GM21515 (cell line): ENCODE data around the gene FUNDC2.
A peak's percentile ranks its signal among the peaks of the same experiment; 100 is the strongest.

Experiments
- ATAC-seq: cut with Tn5 transposase; IDR thresholded peaks from one replicate; pipeline ENCODE4 v1.9.1; 2021; ENCODE audit not compliant: unreplicated experiment

The FUNDC2 gene

DNA sequence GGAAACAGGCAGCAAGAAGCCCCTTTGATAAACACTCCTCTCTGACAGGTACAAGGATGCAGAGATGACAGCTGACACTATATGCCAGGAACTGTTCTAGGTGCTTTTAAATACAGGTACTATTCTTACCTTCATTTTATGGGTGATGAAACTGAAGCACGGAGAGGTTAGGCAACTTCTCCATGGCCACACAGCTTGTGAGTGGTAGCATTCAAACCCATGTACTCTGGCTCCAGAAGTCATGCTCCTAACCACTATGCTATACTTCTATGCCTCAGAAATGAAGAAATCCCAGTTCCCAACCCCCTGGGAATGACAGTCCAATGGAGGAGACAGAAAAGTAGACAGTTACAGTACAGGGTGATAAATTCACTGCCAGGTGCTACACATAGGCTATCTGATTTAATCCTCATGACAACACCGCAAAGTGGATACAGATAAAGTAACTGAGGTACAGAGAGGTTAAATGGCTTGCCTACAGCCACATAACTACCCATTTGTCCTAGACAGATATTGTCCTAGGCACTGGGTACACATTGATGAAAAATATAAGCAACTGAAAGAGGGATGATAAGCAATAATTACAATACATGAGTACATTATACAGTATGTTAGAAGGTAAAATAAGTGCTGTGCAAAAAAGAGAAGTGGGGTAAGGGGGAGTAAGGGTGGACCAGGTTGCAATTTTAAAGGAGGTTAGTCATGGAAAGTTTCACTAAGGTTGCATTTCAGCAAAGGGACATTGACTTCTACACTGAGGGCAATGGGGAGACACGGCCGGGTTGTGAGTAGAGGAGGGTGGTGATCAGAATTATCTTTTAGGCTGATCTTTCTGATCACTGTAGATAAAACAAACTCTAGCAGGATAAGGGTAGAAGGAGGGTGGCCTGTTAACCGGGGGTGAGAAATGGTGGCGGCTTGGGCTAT lies 2.5 kb upstream of the FUNDC2 start:
- ATAC-seq: no peak

DNA sequence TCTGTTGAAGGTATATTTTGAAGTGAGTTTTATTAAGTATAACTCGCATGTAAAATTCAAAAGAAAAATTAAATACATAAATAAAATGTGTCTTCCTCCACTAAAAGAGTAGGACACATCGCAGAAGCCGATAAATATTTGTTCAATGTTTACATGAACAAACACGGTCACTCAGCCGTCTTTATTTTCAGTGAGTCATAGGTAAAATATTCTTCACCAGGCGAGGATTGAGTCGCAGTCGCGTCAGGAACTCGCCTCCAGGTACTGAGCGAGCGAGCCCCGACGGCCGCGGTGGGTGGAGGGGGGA lies 271 bp upstream of the FUNDC2 start:
- ATAC-seq: no peak

DNA sequence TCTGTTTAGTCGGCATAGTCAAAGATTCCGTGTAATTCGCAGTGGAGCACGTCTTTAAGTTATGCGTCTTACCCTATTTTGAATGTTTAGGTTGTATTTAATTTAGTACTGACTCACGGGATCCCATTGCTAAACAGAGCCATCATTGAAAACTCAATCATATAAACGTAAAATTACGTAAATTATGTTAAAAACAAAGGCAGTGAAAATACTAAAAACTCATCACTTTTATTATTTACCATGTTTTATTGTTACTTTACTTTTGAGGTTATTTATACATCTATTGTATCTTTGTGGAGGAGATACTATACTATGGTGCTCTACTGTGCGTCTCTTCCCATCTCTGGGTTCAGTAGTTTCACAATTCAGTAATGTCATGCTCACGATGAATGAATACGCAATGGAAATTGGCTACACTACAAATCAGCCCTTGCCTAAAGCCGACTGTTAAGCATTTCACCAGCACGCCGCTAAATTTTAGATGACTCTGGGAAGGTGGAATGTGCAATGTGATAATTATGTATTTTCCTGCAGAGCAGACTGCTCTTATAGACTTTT lies 944 bp downstream of the FUNDC2 start:
- no peak for ATAC-seq

DNA sequence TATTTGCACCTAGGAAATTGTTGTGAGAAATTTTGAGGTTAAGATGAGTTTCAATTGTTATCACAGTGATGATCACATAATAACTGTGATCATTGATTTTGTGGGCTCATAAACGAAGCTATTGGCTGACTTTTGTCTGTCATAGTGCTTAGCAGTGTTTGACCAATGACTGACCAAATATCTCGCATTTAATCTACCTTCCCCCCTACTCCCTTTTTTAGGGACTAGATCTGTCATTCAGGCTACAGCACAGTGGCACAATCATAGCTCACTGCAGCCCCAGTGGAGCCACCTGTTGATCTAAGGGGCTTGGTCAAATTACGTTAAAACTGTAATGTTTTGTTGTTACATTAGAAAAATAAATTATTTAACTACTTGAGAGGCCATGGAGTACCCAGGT lies 1.5 kb downstream of the FUNDC2 start:
- no peak for ATAC-seq

DNA sequence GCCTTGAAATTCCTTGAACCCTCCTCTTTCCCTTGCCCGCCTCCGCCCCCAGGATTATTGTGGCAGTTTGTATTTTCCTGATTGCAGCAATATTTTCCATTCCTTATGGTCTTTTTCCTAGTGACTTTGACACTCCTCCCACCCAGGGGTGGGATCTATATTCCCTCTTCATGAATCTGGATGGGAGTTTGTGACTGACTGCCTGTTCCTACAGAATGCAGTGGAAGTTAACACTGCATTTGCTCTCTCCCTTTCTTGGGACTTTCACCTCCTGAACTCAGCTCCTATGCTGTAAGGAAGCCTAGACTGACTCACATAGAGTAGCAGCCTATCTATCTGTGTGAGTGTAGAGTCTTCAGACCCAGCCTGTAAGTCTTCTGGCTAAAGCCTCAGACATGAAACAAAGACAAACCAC lies 2.2 kb downstream of the FUNDC2 start:
- ATAC-seq: no peak

DNA sequence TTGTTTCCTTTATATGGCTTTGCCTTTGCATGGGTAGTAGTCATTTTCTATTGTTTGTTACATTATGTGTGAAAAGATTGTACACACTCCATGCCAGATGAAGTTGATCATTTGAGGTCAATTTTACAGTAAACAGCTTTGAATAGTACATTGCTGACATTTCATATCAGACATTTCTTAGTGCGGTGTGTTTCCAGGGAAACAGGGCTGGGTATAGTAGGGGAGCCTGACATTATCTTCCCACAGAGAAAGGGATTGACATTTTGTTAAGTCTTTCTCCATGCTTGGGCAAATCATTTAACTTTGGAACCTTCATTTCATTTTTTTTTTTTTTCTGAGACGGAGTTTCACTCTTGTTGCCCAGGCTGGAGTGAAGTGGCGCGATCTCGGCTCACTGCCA lies 5.0 kb downstream of the FUNDC2 start:
- no peak for ATAC-seq

DNA sequence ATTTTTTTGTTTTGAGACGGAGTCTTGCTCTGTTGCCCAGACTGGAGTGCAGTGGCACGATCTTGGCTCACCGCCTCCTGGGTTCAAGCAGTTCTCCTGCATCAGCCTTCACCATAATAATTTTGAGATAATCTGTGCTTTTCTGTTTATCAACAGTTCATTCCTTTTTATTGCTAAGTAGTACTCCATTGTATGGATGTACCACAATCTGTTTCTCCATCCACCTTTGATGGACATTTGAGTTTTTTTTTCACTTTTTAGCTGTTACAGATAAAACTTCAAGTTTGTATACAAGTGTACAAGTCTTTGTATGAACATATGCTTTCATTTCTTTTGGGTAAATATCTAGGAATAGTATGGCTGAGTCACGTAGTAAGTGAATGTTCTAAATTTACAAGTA lies 9.0 kb downstream of the FUNDC2 start:
- no peak for ATAC-seq

DNA sequence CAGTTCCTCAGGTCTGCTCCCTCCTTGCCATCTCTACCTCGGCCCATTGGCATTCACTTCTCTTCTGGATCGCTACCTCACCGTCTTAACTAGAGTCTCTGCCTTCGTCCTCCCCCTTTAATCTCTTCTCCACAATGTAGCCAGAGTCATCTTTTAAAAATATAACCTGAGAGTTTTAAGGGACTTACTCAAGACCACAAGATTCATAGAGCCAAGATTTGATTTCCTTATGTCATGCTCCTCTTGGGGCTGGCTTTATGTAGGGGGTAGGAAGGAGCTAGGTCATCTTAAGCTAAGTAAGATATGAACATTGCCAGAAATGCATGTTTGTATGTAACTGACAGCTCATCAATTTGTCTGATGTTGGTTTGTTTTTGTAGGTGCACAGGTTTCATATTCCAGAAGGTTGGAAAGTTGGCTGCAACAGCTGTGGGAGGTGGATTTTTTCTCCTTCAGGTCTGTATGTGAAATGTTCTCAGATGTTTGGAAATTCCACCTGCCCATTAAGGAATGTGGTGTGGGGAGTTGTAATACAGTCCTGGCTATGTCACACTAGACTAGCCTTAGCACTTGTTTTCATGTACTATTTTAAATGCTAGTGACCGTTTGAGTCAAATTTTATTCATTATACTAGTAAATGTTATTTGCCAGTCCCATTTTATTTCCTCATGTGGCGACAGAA lies 19.6 kb downstream of the FUNDC2 start:
- no peak for ATAC-seq

DNA sequence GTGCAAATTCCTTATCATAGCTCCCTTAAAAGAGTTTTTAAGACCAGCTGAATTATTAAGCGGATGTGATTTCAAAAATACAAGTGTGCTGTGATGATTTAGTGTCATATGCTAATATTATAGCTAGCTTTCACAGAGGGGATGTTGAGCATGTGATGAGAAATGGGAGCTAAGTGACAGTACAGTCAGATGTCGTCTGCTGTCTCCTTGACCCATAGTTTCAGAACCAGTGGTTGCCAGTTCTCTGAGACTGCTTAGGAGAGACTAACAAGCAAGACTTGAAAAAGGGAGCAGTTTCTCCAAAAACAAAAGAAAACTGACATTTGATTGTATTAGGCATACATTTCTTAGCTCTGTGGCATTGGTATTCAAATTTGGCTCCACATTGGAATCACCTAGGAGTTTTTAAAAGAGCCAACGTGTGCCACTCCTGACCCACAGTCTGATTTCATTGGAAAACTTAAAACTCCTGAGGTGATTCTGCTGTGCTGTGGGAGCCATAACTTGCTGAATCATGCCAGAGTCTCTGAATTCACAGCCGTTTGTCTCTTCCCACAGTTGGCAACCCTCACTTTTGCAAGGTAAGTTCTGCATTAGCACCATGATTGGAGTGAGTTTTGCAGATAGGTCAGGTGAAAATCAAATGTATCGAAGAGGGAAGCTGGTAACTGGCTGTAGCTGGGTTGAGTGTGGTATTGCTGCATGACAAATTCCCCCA lies 20.3 kb downstream of the FUNDC2 start:
- no peak for ATAC-seq

DNA sequence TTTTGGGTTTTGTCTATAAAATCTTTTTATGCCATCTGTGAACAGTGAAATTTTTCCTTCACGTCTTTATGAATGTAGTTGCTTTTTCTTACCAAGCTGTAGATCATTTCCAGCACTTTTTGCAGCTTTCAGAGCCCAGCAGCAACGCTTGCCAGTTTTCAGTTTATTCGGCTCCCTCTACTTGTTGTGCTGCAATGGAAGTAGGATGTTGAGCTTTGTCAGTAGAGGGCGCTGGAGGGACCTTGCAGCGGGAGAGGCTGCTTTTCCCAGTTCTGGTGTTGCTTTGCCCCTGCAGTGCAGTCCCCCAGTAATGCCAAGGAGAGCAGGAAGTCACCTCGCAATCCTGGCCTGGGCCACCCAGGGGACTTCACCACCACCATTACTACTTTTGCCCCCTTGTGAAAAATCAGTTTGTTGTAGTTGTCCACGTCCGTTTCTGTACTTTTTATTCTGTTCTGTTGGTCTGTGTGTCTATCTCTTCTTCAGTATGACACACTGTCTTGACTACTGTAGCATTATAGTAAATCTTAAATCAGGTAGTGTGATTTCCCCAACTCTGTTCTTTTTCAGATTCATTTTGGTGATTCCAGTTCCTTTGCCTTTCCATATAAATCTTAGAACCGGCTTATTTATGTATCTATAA lies 22.5 kb downstream of the FUNDC2 start:
- no peak for ATAC-seq

DNA sequence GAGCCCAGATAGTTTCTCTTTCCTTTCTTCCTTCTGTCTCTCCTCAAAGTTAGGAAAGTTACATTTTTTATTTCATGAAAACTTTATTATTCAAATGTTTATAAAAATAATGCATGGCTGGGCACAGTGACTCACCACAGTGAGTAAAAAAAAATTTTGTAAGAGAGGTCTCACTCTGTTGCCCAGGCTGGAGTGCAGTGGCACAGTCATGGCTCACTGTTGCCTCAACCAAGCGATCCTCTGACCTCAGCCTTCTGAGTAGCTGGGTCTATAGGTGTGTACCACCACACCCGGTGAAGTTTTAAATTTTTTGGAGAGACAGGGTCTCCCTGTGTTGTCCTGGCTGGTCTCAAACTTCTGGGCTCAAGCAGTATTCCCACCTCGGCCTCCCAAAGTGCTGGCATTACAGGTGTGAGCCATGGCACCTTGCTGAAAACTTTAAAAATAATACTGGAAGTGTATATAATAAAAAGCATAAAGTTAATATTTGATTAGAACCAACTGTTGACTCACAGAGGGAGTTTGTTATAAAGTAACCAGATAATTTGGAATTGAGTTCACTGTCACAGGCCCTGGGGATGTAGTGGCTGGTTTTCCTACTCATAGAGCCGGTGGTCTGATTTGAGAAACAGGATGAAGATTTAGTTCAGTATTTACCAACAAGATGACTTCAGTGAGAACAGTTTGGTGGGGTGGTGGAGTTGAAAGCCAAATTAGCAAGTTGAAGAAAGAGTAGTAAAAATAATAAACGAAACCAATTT lies 26.3 kb downstream of the FUNDC2 start:
- ATAC-seq: no peak

DNA sequence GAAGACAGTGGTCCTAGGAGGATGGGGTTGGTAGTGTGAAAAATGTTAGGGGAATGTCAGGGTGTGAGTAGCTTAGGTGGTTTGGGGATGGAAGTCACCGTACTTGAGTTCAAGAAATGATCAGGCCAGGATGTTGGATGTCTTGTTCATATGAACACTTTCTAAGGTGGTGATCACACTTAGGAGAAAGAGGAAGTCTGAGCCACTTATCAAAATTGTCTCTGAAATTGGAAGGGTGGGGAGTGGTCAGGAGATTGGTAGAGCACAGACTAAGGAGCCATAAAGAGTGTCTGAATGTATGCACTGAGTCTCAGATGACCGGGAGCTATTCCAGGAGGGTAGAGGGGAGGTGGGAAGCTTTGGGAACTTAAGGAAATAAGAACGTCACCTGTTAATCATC lies 27.0 kb downstream of the FUNDC2 start:
- no peak for ATAC-seq

DNA sequence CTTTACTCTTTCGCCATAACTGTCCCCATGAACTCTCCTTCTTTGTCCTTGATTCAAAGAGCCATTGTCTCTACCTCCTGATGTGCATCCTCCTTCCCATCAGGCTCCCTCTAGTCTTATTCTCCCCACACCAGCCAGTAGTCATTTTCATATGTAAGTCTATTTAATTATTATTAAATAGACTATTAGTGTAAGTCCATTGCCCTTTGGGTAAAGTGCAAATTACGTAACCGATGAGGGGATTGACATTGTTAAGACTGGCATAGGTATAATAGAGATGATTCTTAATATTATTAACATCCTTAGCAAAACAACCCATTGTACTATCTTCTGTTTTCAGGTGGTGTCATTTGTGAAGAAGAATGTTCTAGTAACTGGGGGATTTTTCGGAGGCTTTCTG lies 27.6 kb downstream of the FUNDC2 start:
- no peak for ATAC-seq

DNA sequence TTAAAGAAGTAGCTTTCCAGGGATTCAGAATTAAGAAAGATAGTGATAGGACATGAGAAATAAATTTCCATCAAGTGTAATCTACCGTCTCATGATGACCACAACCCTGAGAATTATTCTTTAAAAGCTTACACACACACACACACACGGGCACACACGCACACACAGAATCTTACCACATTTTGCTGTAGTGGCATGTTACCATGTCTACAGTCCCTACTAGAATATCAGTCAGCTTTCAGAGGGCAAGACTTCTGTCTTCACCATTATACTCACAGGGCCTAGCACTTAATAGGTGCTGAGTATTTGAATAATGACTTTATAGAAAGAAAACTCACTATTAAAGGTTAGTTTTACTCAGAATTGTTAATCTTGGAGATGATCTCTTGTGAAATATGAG lies 28.9 kb downstream of the FUNDC2 start:
- no peak for ATAC-seq

DNA sequence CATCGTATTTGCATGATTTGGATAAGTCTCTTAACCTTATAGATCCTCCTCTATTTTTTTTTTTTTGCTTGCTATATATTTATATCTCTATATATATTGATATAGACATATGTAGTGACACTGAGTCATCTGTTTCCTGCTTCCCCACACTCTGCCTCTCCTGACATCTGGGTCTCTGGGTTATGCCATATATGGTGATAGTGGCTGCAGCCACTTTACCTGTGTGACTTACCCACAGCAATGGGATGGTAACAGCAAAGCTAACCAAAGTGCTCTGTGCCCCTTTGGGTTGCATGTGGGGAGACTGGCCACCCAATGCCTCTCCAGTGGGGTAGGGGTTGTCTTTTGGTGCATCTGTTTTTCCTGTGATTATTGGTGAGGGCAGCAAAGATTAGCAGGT lies 29.8 kb downstream of the FUNDC2 start:
- no peak for ATAC-seq

DNA sequence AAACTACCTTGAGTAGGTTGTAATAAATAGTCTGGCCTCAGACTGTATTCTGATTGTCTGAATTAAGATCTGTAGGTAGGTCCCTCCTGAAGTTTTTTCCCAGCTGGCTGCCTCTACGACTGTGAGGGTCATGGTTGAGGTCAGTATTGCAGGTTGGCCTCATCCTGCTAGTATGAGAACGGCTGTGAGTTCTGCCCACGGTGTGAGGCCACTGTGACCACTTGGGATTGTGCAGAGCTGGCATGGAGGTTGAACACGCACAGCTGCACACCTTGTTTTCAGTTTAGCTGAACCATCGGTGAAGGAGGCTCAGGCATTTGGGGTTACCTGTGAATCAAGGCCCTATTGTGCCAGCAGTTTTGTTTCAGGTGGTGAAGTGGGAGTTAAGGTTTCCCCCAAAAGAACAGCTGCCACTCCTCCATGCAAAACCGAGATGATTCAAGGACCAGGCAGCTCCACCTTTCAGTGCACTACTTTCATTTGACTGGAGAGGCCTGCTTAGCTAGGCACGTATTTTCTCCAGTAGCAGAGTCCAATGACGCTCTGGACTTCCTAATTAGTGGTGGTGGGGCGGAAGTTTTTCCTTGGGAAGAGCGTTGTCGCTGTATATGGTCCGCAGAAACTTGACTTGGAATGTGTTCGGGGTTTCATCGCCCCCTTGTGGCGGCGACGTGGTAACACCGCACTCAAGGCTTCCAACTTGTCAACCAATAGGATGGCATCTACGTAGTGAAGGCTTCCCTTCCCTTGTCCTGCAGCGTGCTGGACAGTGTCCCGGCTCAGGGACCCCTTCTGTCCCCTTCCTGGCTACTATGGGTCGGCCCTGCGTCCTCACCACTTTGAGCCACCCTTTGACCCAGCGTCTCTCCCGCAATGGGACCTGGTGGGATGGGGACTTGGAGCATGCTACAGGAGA lies 30.5 kb downstream of the FUNDC2 start:
- peak; percentile 85 for ATAC-seq

DNA sequence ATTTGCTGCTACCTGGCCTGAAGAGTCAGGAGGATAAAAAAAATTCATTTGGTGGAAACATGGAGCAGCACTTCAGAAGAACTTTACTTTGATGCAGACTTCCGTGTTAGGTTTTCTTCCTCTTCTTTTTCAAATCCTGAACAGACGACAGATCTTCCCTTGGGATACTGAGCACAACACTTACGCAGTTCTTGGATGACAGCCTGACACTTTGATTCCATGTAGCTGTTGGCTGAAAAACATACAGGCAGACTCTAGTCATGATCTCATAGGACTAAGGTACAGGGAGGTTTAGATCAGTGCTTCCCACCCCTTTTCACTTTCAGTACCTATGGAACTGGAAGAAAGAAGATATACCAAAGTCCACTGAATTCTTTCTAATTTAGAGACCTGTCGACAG lies 35.1 kb downstream of the FUNDC2 start:
- no peak for ATAC-seq

DNA sequence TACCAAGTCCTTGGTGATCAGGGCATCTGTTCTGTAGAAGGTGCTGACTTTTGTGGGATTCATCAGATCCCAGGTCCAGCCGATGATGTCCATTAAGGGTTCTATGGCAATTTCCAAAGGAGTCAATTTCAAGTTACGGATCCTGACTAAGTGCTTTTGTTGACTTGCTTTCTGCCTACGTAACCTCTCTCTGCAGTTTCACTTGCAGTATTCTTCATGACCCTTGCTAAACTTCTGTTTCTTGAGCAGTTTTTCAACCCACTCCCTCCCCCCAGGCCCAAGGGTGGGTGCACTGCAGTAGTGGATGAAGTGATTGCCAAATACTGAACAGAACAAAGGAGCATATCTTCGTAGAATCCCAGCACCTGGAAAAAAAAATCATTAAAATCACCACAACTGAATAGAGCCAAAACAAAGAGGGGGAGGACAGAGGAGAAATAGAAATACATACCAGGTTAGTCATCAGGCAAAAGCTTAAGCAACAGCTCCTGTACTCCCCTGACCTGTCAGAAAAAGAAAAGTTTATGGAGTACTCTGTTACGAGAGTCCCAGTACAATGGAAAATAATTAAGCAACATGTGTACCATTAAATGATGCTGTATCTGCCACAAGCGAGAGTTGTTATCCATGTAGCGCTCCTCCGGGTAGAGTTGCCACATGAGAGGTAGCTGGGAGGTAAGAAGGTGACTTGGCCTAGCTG lies 38.5 kb downstream of the FUNDC2 start:
- ATAC-seq: no peak

DNA sequence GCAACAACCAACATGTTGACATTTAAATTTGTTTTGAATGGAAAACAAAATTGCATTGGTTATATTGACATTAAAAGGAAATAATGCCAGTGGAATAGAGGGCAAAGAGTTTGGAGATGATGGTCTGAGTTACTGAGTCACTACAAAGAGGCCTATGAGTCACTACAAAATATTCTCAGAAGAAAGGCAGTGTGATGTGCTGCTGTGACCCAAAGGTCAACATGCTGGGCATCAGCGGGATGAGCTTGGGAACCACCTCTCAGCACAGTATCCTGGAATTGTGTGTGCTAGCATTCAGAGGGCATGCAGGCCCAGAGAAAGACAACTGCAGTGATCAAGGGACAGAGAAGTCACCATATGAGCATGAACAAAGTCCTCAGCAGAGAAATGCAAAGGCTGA lies 41.5 kb downstream of the FUNDC2 start:
- ATAC-seq: no peak
